Dermis microvascular lymphatic vessel endothelial cell (primary cell): Measurements from ENCODE around the gene VNN1. TPM values are rescaled to one million over a fixed set of nuclear protein-coding genes. Genes with fewer than 3 reads are reported as not detected.
"Not testable (repeated sequence)": the region's sequence is repeated elsewhere in the genome, so short reads cannot be mapped to it uniquely, and the experiment has no call there.

Source experiments
- DNase-seq, 2 donors: peaks; one replicate each; pipeline versions ENCODE4 v3.0.0 to v3.0.0-alpha.2; 2010; ENCODE audit warnings: low read depth in 2 of 2
- total RNA-seq: library from RNA; depleted of rRNA; stranded (reverse); fragments of >200 nt; gene quantifications from 2 replicates; pipeline ENCODE4 v1.2.1, GENCODE V29; 2014

Gene VNN1
- total RNA-seq, 1 donor from 2014 or later, result under 0.01 TPM

GRCh38 chr6:132673376-132674094 lies 40.3 kb downstream of the VNN1 start:
- no peak for DNase-seq

- DNase-seq, result no peak
Observed at GRCh38 chr6:132671295-132671694, 42.6 kb downstream of the VNN1 start.

- peak; percentile 2 to 31 for DNase-seq
Observed at GRCh38 chr6:132669690-132670291, 44.1 kb downstream of the VNN1 start.

GRCh38 chr6:132666118-132666517 lies 47.7 kb downstream of the VNN1 start:
- DNase-seq, result no peak

- DNase-seq, result no peak
Observed at GRCh38 chr6:132664309-132665034, 49.4 kb downstream of the VNN1 start.

- DNase-seq, result no peak
Observed at GRCh38 chr6:132663661-132664060, 50.2 kb downstream of the VNN1 start.

- no peak for DNase-seq
Observed at GRCh38 chr6:132661906-132662305, 51.9 kb downstream of the VNN1 start.

- DNase-seq, result no peak
Observed at GRCh38 chr6:132659082-132659481, 54.8 kb downstream of the VNN1 start, which contains the start of gene TAAR1. Gene TAAR1, minus strand, starts transcription at chr6:132659182. Its CDS starts 13,179 bp downstream, at chr6:132646003.

GRCh38 chr6:132651062-132651461 lies 62.8 kb downstream of the VNN1 start:
- no peak for DNase-seq

- DNase-seq, result no peak
Observed at GRCh38 chr6:132650429-132650828, 63.4 kb downstream of the VNN1 start.

- no peak for DNase-seq
Observed at GRCh38 chr6:132648828-132649227, 65.0 kb downstream of the VNN1 start.

- no peak for DNase-seq
Observed at GRCh38 chr6:132648356-132648755, 65.5 kb downstream of the VNN1 start.

GRCh38 chr6:132643547-132643946 lies 70.3 kb downstream of the VNN1 start:
- DNase-seq, result no peak

GRCh38 chr6:132637135-132637534 lies 76.7 kb downstream of the VNN1 start:
- DNase-seq, result not testable (repeated sequence)

GRCh38 chr6:132635906-132636305 lies 77.9 kb downstream of the VNN1 start:
- DNase-seq, result not testable (repeated sequence)

- not testable (repeated sequence) for DNase-seq
Observed at GRCh38 chr6:132635288-132635687, 78.6 kb downstream of the VNN1 start.

GRCh38 chr6:132634796-132635195 lies 79.1 kb downstream of the VNN1 start:
- no peak for DNase-seq

GRCh38 chr6:132633362-132633761 lies 80.5 kb downstream of the VNN1 start:
- DNase-seq, result no peak
